Mucosa of stomach (tissue), 1 donor: ENCODE measurements around the gene ETV6.

Source experiments
- H3K27me3 ChIP-seq: one replicate; pipeline ENCODE4 v1.7.0; 2013; ENCODE audit warnings: mild to moderate bottlenecking, low read length; ENCODE audit not compliant: control insufficient read depth, insufficient read depth
- H3K36me3 ChIP-seq: one replicate; pipeline ENCODE4 v1.7.0; 2013; ENCODE audit warnings: low read length; ENCODE audit not compliant: control insufficient read depth, insufficient read depth
- H3K4me1 ChIP-seq: one replicate; pipeline ENCODE4 v1.7.0; 2013; ENCODE audit warnings: mild to moderate bottlenecking, low read length; ENCODE audit not compliant: control insufficient read depth, insufficient read depth
- H3K4me3 ChIP-seq: one replicate; pipeline ENCODE4 v1.7.0; 2013; ENCODE audit warnings: low read length
- H3K9ac ChIP-seq: one replicate; pipeline ENCODE4 v1.7.0; 2013; ENCODE audit warnings: mild to moderate bottlenecking, low read length, moderate library complexity
- H3K9me3 ChIP-seq: one replicate; pipeline ENCODE4 v1.7.0; 2013; ENCODE audit warnings: mild to moderate bottlenecking, low read length, moderate library complexity; ENCODE audit not compliant: control insufficient read depth
- donor health status: Pancreatic carcinoma.

The ETV6 gene

GRCh38 chr12:11703378-11703777, 53.9 kb downstream of the ETV6 start:
- H3K36me3 ChIP-seq = no peaks in the 10 kb centered on the region
- no peak overlapping the region for H3K9ac ChIP-seq
- no peaks in the 10 kb centered on the region for H3K9me3 ChIP-seq
- no peaks in the 10 kb centered on the region for H3K27me3 ChIP-seq
- H3K4me3 ChIP-seq = no peak overlapping the region
- H3K4me1 ChIP-seq = peaks cover 50% of the 10 kb centered on the region

DNA sequence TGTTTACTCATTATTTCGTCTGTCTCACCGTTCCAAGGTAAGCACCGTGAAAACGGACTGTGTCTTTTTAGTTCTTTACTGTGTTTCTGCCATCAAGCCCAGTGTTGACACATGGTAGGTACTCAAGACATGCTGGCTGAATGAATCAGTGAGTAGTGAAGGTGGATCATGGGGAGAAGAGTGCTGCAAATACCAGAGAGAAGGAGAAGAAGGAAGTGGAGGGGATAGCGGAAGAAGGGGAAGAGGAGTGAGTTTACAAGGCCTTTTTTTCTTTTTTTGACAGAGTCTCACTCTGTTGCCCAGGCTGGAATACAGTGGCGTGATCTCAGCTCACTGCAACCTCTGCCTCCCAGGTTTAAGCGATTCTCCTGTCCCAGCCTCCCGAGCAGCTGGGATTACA, 54.6 kb downstream of the ETV6 start:
- Histone ChIP-seq H3K4me1 (peaks cover 52% of the 10 kb centered on the region), H3K9me3 (no peaks in the 10 kb centered on the region), H3K27me3 (no peaks in the 10 kb centered on the region), H3K4me3 (no peak overlapping the region), H3K36me3 (no peaks in the 10 kb centered on the region), H3K9ac (no peak overlapping the region)

- Histone ChIP-seq H3K4me3 (no peak overlapping the region), H3K27me3 (no peaks in the 10 kb centered on the region), H3K9ac (no peak overlapping the region), H3K4me1 (peaks cover 52% of the 10 kb centered on the region), H3K36me3 (no peaks in the 10 kb centered on the region), H3K9me3 (no peaks in the 10 kb centered on the region)
These were observed 55.5 kb downstream of the ETV6 start for GRCh38 chr12:11705010-11705409.

DNA sequence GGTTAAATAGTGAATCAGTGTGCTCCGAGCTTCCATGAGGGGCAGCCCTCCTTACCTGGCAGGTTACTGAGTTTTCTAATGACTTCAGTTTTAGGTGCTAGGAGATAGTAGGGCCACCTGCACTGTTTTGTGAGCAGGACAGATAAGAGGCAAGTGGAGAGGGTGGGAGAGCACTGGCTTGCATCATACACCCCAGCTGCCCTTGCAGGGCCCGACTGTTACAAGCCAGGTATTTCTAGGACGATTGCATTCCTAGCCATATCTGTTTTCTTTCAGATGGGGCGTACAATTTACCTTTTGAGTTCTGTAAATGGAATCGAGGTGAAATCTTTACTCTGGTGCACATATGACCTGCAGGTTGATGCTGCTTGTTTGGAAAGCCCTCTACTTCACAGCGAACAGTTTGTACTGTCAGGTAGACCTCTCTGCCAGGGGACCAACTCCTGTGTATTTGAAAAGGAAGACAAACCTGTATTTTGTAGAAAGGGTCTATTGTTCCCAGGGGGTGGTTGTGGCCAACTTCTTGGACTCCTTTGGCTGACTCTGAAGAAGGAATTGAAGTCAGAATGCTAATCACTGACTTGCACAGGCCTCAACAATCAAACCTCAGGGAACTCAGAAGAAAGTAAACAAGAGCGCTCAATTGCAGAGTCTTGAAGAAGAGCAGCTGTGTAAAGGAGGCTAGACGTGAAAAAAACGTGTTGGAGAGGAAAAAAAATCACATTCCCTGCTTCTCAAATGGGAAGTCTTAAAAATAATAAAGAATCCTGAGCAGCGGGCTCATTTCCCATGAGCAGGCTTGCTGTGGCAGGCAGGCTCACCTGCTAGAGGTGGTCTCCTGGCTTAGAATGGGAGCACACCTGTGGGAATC, 57.3 kb downstream of the ETV6 start:
- H3K27me3 ChIP-seq = no peaks in the 10 kb centered on the region
- H3K4me1 ChIP-seq = peaks cover 51% of the 10 kb centered on the region
- no peak overlapping the region for H3K9ac ChIP-seq
- no peaks in the 10 kb centered on the region for H3K36me3 ChIP-seq
- no peak overlapping the region for H3K4me3 ChIP-seq
- no peaks in the 10 kb centered on the region for H3K9me3 ChIP-seq

GRCh38 chr12:11707535-11707934, 58.1 kb downstream of the ETV6 start:
- peaks cover 47% of the 10 kb centered on the region for H3K4me1 ChIP-seq
- no peak overlapping the region for H3K9ac ChIP-seq
- H3K4me3 ChIP-seq = no peak overlapping the region
- H3K36me3 ChIP-seq = no peaks in the 10 kb centered on the region
- no peaks in the 10 kb centered on the region for H3K27me3 ChIP-seq
- no peaks in the 10 kb centered on the region for H3K9me3 ChIP-seq

GRCh38 chr12:11709513-11709912, 60.0 kb downstream of the ETV6 start:
- no peak overlapping the region for H3K4me3 ChIP-seq
- peaks cover 52% of the 10 kb centered on the region for H3K4me1 ChIP-seq
- no peaks in the 10 kb centered on the region for H3K27me3 ChIP-seq
- no peaks in the 10 kb centered on the region for H3K9me3 ChIP-seq
- no peak overlapping the region for H3K9ac ChIP-seq
- no peaks in the 10 kb centered on the region for H3K36me3 ChIP-seq

DNA sequence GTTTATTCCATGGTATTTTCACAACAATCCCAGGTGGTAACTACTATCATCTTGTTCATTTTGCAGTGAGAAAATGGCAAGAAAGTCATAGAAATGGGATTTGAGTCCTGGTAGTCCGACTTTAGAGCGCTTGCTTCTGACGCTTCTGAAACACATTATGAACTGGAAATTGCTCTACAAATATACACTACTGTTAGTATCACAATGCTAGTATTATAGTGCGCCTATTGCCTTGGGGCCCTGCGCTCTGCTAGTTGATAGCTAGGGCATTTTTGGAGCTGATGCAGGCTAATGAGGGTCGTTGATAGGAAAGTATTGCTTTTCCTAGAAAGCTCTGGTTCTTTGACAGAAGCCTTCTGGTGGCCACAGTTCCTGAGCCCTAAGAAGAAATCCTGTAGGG, 61.0 kb downstream of the ETV6 start:
- Histone ChIP-seq H3K9ac (no peak overlapping the region), H3K27me3 (no peaks in the 10 kb centered on the region), H3K4me3 (no peak overlapping the region), H3K36me3 (no peaks in the 10 kb centered on the region), H3K4me1 (peaks cover 42% of the 10 kb centered on the region), H3K9me3 (no peaks in the 10 kb centered on the region)

DNA sequence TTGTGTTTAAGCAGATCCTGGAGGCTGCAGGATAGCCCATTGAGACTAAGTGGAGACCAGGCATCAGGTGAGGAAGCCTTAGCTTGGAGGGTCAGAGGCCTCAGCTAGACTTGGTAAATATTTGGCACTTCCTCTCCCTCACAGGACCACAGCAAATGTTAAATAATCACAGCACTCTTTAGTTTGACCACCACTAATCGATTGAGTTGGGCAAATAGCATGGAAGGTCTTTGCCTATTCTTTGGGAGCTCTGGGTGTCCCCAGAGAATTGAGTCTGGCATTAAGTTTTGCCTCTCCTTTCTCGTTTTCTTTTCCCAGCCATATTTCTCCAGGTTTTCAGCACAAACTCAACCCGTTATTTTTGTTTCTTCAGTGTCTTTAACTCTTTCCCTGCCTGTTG, 61.4 kb downstream of the ETV6 start:
- Histone ChIP-seq H3K4me1 (peaks cover 38% of the 10 kb centered on the region), H3K4me3 (no peak overlapping the region), H3K27me3 (no peaks in the 10 kb centered on the region), H3K9me3 (no peaks in the 10 kb centered on the region), H3K9ac (no peak overlapping the region), H3K36me3 (no peaks in the 10 kb centered on the region)

DNA sequence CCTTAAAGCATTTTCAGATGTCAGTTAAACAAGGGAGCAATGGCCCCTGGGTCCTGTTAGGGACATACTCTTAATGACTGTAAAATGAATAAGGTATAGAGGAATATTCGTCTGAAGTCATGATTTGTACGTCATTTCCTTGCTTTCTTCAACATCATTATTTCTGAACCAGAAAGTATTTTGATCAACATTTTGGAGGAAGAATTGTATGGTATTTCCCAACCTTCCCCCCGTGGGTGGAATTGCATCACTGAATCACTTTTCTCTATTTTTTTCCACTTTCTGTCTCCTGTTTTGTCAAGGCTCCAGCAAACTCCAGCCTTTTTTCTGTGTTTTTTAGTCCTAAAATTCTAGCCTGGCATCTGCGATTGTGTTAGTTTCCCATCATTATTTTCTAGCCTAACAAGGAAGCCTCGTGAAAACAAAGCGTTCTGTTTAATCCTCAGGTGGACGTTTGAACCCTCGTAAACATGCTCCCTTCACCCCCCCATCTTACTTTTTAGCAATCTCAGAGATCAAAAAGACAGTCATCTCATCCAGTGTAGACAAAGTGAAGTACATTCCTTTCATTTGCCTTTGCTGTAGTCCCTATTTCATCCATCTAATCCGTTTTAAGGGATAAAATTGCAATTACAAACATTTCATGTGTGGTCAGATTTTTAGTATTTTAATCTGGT, 62.3 kb downstream of the ETV6 start:
- H3K9ac ChIP-seq = no peak overlapping the region
- H3K36me3 ChIP-seq = no peaks in the 10 kb centered on the region
- no peaks in the 10 kb centered on the region for H3K9me3 ChIP-seq
- peaks cover 29% of the 10 kb centered on the region for H3K4me1 ChIP-seq
- H3K27me3 ChIP-seq = no peaks in the 10 kb centered on the region
- no peak overlapping the region for H3K4me3 ChIP-seq

DNA sequence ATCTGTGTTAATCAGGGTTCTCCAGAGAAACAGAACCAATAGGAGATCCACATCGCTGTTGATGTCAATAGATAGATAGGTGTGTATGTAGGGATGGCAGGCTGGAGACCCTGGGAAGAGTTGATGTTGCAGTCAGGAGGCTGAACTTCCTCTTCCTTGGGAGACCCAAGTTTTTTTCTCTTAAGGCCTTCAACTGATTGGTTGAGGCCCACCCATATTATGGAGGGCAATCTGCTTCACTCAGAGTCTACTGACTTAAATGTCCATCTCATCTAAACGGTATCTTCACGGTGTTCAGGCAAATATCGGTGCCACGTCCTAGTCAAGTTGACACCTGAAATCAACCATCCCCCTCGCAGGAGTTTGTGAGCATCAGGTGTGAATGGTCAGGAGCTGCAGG, 63.0 kb downstream of the ETV6 start:
- Histone ChIP-seq H3K9me3 (no peaks in the 10 kb centered on the region), H3K4me1 (peaks cover 24% of the 10 kb centered on the region), H3K9ac (no peak overlapping the region), H3K4me3 (no peak overlapping the region), H3K27me3 (no peaks in the 10 kb centered on the region), H3K36me3 (no peaks in the 10 kb centered on the region)

DNA sequence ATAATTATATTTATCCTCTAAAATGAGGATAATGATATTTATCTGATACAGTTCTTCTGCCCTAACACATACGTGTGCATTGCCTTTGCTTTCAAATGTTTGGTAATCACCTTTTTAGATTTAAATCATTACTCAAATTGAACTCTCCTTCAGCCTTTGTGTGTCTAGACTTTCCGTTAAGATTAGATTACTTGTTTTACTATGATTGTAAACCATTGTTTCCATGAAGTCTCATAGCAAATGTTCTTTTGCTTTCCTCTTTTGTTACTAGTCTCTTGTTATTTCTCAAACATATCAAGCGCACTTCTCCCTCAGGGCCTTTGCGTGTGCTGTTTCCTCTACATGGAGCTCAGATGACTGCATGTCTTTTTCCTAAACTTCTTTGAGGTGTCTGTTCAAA, 63.7 kb downstream of the ETV6 start:
- peaks cover 24% of the 10 kb centered on the region for H3K4me1 ChIP-seq
- H3K27me3 ChIP-seq = no peaks in the 10 kb centered on the region
- H3K9ac ChIP-seq = no peak overlapping the region
- no peak overlapping the region for H3K4me3 ChIP-seq
- no peaks in the 10 kb centered on the region for H3K9me3 ChIP-seq
- no peaks in the 10 kb centered on the region for H3K36me3 ChIP-seq

GRCh38 chr12:11714626-11715025, 65.2 kb downstream of the ETV6 start:
- H3K4me3 ChIP-seq = no peak overlapping the region
- H3K9ac ChIP-seq = no peak overlapping the region
- H3K9me3 ChIP-seq = no peaks in the 10 kb centered on the region
- no peaks in the 10 kb centered on the region for H3K36me3 ChIP-seq
- H3K27me3 ChIP-seq = no peaks in the 10 kb centered on the region
- H3K4me1 ChIP-seq = peaks cover 35% of the 10 kb centered on the region
